CD4-positive, alpha-beta T cell (primary cell): Measurements from ENCODE around the gene METTL1. TPM values are rescaled to one million over a fixed set of nuclear protein-coding genes. Genes with fewer than 3 reads are reported as not detected.

Source experiments
- ATAC-seq: fragments of 200-7000 bp; cut with Tn5 transposase; one replicate; pipeline ENCODE4 v1.10.0; 2022; ENCODE audit warnings: mild to moderate bottlenecking; ENCODE audit not compliant: poor library complexity
- CTCF ChIA-PET: fragments of 350-600 bp; sonication (Branson Sonifier 250); formaldehyde crosslinking; loops from one replicate; lab custom pipeline; 2021; ENCODE audit warnings: antibody characterized with exemption, inconsistent platforms; lab: Charles Lee
- POLR2A ChIA-PET: fragments of 350-600 bp; sonication (Branson Sonifier 250); formaldehyde crosslinking; loops from one replicate; lab custom pipeline; 2021; ENCODE audit warnings: antibody characterized with exemption, inconsistent platforms; lab: Charles Lee
- DNase-seq, 14 experiments: peaks; one replicate each; pipeline ENCODE4 v3.0.0-alpha.2; 2013 to 2020; ENCODE audit warnings: mixed read lengths in 2 of 14
- H3K27ac ChIP-seq, 2 donors: one replicate each; pipeline versions ENCODE4 v1.5.1 to v1.7.0; 2013; ENCODE audit warnings: low read length in 2 of 2, low read depth in 1 of 2, mild to moderate bottlenecking in 1 of 2
- H3K27me3 ChIP-seq, 2 experiments: 1 replicate in 1 of 2; 2 replicates in 1 of 2; pipeline versions ENCODE4 v1.6.1 to v1.7.0; 2013; ENCODE audit warnings: low read length in 2 of 2, control low read depth in 1 of 2, mild to moderate bottlenecking in 1 of 2, moderate library complexity in 1 of 2; ENCODE audit not compliant: insufficient read depth in 2 of 2, control insufficient read depth in 1 of 2
- H3K36me3 ChIP-seq: one replicate; pipeline ENCODE4 v1.6.1; 2013; ENCODE audit warnings: low read length, control low read depth; ENCODE audit not compliant: insufficient read depth
- H3K4me1 ChIP-seq: one replicate; pipeline ENCODE4 v1.6.1; 2013; ENCODE audit warnings: low read length, control low read depth; ENCODE audit not compliant: insufficient read depth
- H3K4me3 ChIP-seq: one replicate; pipeline ENCODE4 v1.5.1; 2013; ENCODE audit warnings: mild to moderate bottlenecking, low read length, moderate library complexity
- H3K9me3 ChIP-seq, 2 experiments: 1 replicate in 1 of 2; 2 replicates in 1 of 2; pipeline versions ENCODE4 v1.6.1 to v1.7.0; 2013; ENCODE audit warnings: low read length in 2 of 2, mild to moderate bottlenecking in 2 of 2, control low read depth in 1 of 2, moderate library complexity in 1 of 2; ENCODE audit not compliant: control insufficient read depth in 1 of 2, insufficient read depth in 1 of 2
- H3K27ac Mint-ChIP-seq: one replicate; pipeline ENCODE4 v1.8.0; 2020; ENCODE audit warnings: mixed read lengths
- H3K27me3 Mint-ChIP-seq: one replicate; pipeline ENCODE4 v1.8.0; 2021; ENCODE audit warnings: mixed read lengths
- H3K36me3 Mint-ChIP-seq: one replicate; pipeline ENCODE4 v1.8.0; 2021; ENCODE audit warnings: low read depth, mixed read lengths
- H3K4me1 Mint-ChIP-seq: one replicate; pipeline ENCODE4 v1.8.0; 2021; ENCODE audit warnings: low read depth, mixed read lengths
- H3K4me3 Mint-ChIP-seq: one replicate; pipeline ENCODE4 v1.8.0; 2020; ENCODE audit warnings: mild to moderate bottlenecking, mixed read lengths
- H3K9me3 Mint-ChIP-seq: one replicate; pipeline ENCODE4 v1.8.0; 2020; ENCODE audit warnings: mixed read lengths
- CTCF ChIP-seq: fragments of 200-600 bp; IDR thresholded peaks from one replicate; pipeline ENCODE4 v1.8.0; 2022; ENCODE audit warnings: antibody characterized with exemption, mild to moderate bottlenecking
- intact Hi-C, 2 experiments: fragments of 100-400 bp; cut with DNase I in 1 of 2; cut with micrococcal nuclease in 1 of 2; formaldehyde crosslinking; loops; one replicate each; pipeline versions ENCODE4 v1.15.1 to v1.9.0; 2023 to 2025; cut with DNase I, micrococcal nuclease
- total RNA-seq, 174 experiments: library from RNA in 2 of 174; stranded (reverse) in 2 of 174; gene quantifications; one replicate each; pipeline ENCODE4 v1.2.3 and lab custom pipeline; 2021 to 2026

Gene METTL1
- total RNA-seq, 2 experiments from 2014 or later, result 9.3 to 12.0 TPM

DNA sequence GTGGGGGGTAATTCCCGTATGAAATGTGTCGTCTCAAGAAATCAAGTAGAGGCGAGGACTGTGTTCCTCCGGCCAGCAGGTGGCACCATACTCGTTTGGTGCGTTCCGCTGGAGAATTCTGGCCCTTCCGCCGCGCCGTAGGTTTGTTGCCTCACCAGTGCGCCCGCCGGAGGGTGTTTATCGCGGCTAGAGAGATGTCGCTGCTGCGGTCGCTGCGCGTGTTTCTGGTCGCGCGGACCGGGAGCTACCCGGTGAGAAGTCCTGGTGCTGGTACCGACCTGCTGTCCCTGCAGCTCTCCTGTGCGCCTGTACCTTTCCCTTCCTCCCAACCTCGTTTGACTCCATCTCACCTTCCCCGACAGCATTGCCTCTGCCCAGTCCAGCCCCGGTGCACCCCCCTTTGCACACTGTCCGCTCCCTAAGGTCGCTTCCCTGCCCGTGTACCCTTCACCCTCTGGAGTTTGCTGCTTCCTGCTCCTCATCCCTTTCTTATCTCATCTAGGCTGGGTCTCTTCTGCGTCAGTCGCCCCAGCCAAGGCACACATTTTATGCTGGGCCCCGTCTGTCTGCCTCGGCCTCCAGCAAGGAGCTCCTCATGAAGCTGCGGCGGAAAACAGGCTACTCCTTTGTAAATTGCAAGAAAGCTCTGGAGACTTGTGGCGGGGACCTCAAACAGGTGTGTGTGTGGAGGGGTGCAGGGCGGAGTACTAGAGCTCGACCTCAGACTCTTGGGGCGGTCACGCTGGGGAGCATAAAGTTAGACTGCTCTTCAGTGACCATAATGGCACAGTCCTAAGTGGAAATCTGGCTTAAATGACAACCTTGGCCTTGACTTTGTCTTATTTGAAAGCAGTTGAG is 10.9 kb upstream of the METTL1 start, which contains the start of gene TSFM:
Gene TSFM, plus strand, starts transcription at position 180 of the 858 bp plus-strand sequence. Its CDS starts 15 bp downstream, at position 195.
- Mint-ChIP-seq H3K27ac (peak within 1 kb of the TSS; percentile 100), H3K4me3 (peak within 1 kb of the TSS; percentile 100), H3K9me3 (no peaks in the 10 kb centered on the region), H3K36me3 (peaks cover 41% of the 10 kb centered on the region), H3K4me1 (peaks cover 47% of the 10 kb centered on the region), H3K27me3 (no peaks in the 10 kb centered on the region)
- peak; percentile 90 for TF ChIP-seq CTCF
- Histone ChIP-seq H3K36me3 (peaks cover 26% of the 10 kb centered on the region), H3K4me3 (peak within 1 kb of the TSS; percentile 89), H3K4me1 (peaks cover 58% of the 10 kb centered on the region), H3K27me3 (no peaks in the 10 kb centered on the region), H3K9me3 (no peaks in the 10 kb centered on the region), H3K27ac (peak within 1 kb of the TSS; percentile 51 to 78)
- intact Hi-C loops, result loop anchor here (1.0 to 5.0 kb wide), 5 partner anchors 11 to 124 kb away; partner anchors contain the start of genes EEF1AKMT3 (in 1 of the 2) and METTL1 (in 1 of the 2)
- ATAC-seq (peak; percentile 93), DNase-seq (peak; percentile 93 to 99 (median 98))
- ChIA-PET CTCF (interaction anchor here (0.7 to 2.8 kb wide), 11 partner anchors 9 to 157 kb away, joined by 3 to 20 read pairs (median 4); partner anchors contain the start of genes EEF1AKMT3 and METTL1), POLR2A (interaction anchor here (0.6 to 2.8 kb wide), 14 partner anchors 9 to 89 kb away, joined by 3 to 11 read pairs (median 4); partner anchors contain the start of genes AVIL, CTDSP2, CYP27B1 and EEF1AKMT3)

- H3K36me3 ChIP-seq, result peaks cover 20% of the 10 kb centered on the region
- H3K9me3 Mint-ChIP-seq, result no peaks in the 10 kb centered on the region
- no peak for DNase-seq
- intact Hi-C loops, result loop anchor here (1.0 to 5.0 kb wide), 5 partner anchors 10 to 125 kb away; partner anchors contain the start of genes EEF1AKMT3 (in 1 of the 2) and METTL1 (in 1 of the 2)
- H3K27ac Mint-ChIP-seq, result peak overlapping the region; percentile 100
- peak overlapping the region; percentile 89 for H3K4me3 ChIP-seq
- no peaks in the 10 kb centered on the region for H3K27me3 Mint-ChIP-seq
- TF ChIP-seq CTCF, result no peak
- H3K27me3 ChIP-seq, result no peaks in the 10 kb centered on the region
- ATAC-seq, result peak; percentile 2
- peak overlapping the region; percentile 100 for H3K4me3 Mint-ChIP-seq
- ChIA-PET CTCF (interaction anchor here (0.7 to 2.8 kb wide), 5 partner anchors 10 to 122 kb away, joined by 3 to 20 read pairs (median 5); partner anchors contain the start of genes EEF1AKMT3 and METTL1), POLR2A (interaction anchor here (1.0 to 2.8 kb wide), 13 partner anchors 9 to 159 kb away, joined by 3 to 15 read pairs (median 4); partner anchors contain the start of genes ATP23, CYP27B1, EEF1AKMT3 and METTL1)
- peak overlapping the region; percentile 51 to 78 for H3K27ac ChIP-seq
- no peaks in the 10 kb centered on the region for H3K9me3 ChIP-seq
- H3K36me3 Mint-ChIP-seq, result peaks cover 34% of the 10 kb centered on the region
- peaks cover 47% of the 10 kb centered on the region for H3K4me1 Mint-ChIP-seq
- H3K4me1 ChIP-seq, result peaks cover 58% of the 10 kb centered on the region
Observed at GRCh38 chr12:57782243-57782607, 10.3 kb upstream of the METTL1 start.

- H3K36me3 ChIP-seq, result peaks cover 16% of the 10 kb centered on the region
- ChIA-PET CTCF (interaction anchor here (1.2 to 2.8 kb wide), 4 partner anchors 10 to 124 kb away, joined by 3 to 20 read pairs (median 4); partner anchors contain the start of genes EEF1AKMT3 and METTL1), POLR2A (interaction anchor here (0.9 to 2.8 kb wide), 14 partner anchors 10 to 159 kb away, joined by 3 to 15 read pairs (median 4); partner anchors contain the start of genes ATP23, CTDSP2, CYP27B1 and EEF1AKMT3)
- Mint-ChIP-seq H3K36me3 (peaks cover 30% of the 10 kb centered on the region), H3K27me3 (no peaks in the 10 kb centered on the region), H3K4me3 (peak overlapping the region; percentile 100), H3K27ac (peak overlapping the region; percentile 100), H3K9me3 (no peaks in the 10 kb centered on the region), H3K4me1 (peaks cover 47% of the 10 kb centered on the region)
- no peaks in the 10 kb centered on the region for H3K9me3 ChIP-seq
- intact Hi-C loops, result loop anchor here (1.0 to 5.0 kb wide), 5 partner anchors 10 to 126 kb away; partner anchors contain the start of genes EEF1AKMT3 (in 1 of the 2) and METTL1 (in 1 of the 2)
- no peak for TF ChIP-seq CTCF
- peaks cover 58% of the 10 kb centered on the region for H3K4me1 ChIP-seq
- H3K4me3 ChIP-seq, result no peak overlapping the region
- DNase-seq (peak in 1 of 14 experiments; percentile 22), ATAC-seq (no peak)
- no peaks in the 10 kb centered on the region for H3K27me3 ChIP-seq
- H3K27ac ChIP-seq, result peak overlapping the region; percentile 51 to 78
Observed at GRCh38 chr12:57781801-57782200, 9.9 kb upstream of the METTL1 start.
